ENCODE results near the gene UBN1. TPM values are rescaled to one million over a fixed set of nuclear protein-coding genes. Genes with fewer than 3 reads are reported as not detected.

Gene UBN1
- total and polyA plus RNA-seq, 2 of the 13 experiments (the other 11 are each of a cell fraction or from before 2014, with no cell fraction given), result 10.6 to 23.5 TPM

GRCh38 chr16:4801962-4802658 is 45.2 kb upstream of the UBN1 start, which contains the start of gene ROGDI (continued):
- TF ChIP-seq, protein P1, sequence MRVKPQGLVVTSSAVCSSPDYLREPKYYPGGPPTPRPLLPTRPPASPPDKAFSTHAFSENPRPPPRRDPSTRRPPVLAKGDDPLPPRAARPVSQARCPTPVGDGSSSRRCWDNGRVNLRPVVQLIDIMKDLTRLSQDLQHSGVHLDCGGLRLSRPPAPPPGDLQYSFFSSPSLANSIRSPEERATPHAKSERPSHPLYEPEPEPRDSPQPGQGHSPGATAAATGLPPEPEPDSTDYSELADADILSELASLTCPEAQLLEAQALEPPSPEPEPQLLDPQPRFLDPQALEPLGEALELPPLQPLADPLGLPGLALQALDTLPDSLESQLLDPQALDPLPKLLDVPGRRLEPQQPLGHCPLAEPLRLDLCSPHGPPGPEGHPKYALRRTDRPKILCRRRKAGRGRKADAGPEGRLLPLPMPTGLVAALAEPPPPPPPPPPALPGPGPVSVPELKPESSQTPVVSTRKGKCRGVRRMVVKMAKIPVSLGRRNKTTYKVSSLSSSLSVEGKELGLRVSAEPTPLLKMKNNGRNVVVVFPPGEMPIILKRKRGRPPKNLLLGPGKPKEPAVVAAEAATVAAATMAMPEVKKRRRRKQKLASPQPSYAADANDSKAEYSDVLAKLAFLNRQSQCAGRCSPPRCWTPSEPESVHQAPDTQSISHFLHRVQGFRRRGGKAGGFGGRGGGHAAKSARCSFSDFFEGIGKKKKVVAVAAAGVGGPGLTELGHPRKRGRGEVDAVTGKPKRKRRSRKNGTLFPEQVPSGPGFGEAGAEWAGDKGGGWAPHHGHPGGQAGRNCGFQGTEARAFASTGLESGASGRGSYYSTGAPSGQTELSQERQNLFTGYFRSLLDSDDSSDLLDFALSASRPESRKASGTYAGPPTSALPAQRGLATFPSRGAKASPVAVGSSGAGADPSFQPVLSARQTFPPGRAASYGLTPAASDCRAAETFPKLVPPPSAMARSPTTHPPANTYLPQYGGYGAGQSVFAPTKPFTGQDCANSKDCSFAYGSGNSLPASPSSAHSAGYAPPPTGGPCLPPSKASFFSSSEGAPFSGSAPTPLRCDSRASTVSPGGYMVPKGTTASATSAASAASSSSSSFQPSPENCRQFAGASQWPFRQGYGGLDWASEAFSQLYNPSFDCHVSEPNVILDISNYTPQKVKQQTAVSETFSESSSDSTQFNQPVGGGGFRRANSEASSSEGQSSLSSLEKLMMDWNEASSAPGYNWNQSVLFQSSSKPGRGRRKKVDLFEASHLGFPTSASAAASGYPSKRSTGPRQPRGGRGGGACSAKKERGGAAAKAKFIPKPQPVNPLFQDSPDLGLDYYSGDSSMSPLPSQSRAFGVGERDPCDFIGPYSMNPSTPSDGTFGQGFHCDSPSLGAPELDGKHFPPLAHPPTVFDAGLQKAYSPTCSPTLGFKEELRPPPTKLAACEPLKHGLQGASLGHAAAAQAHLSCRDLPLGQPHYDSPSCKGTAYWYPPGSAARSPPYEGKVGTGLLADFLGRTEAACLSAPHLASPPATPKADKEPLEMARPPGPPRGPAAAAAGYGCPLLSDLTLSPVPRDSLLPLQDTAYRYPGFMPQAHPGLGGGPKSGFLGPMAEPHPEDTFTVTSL (CRISPR knock-in tag; IDR thresholded peaks at IDR 0.05; ENCODE audit: borderline replicate concordance), result 0 out of 2 replicates have a peak, but pooled peaks have one; percentile 18
- 0 out of 2 replicates have a peak, but pooled peaks have one; percentile 9 for TF ChIP-seq ZNF430 (CRISPR knock-in tag; IDR thresholded peaks at IDR 0.05)
- peak; percentile 70 for TF ChIP-seq ZFY (CRISPR knock-in tag; IDR thresholded peaks at IDR 0.05)
- peak; percentile 69; the same call in 1 of the 2 replicates for TF ChIP-seq ZNF768 (CRISPR knock-in tag; IDR thresholded peaks at IDR 0.05)
- TF ChIP-seq, protein P2, sequence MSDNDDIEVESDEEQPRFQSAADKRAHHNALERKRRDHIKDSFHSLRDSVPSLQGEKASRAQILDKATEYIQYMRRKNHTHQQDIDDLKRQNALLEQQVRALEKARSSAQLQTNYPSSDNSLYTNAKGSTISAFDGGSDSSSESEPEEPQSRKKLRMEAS (IDR thresholded peaks at IDR 0.05), result peak; percentile 62; the same call in 1 of the 2 replicates
- 0 out of 2 replicates have a peak, but pooled peaks have one; percentile 52 for TF ChIP-seq ISL2 (CRISPR knock-in tag; IDR thresholded peaks at IDR 0.05)
- TF ChIP-seq, protein P3, sequence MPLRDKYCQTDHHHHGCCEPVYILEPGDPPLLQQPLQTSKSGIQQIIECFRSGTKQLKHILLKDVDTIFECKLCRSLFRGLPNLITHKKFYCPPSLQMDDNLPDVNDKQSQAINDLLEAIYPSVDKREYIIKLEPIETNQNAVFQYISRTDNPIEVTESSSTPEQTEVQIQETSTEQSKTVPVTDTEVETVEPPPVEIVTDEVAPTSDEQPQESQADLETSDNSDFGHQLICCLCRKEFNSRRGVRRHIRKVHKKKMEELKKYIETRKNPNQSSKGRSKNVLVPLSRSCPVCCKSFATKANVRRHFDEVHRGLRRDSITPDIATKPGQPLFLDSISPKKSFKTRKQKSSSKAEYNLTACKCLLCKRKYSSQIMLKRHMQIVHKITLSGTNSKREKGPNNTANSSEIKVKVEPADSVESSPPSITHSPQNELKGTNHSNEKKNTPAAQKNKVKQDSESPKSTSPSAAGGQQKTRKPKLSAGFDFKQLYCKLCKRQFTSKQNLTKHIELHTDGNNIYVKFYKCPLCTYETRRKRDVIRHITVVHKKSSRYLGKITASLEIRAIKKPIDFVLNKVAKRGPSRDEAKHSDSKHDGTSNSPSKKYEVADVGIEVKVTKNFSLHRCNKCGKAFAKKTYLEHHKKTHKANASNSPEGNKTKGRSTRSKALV (CRISPR knock-in tag; IDR thresholded peaks at IDR 0.05), result 0 out of 2 replicates have a peak, but pooled peaks have one; percentile 13
- no peak for TF ChIP-seq ZNF619 (CRISPR knock-in tag; IDR thresholded peaks at IDR 0.05)
- 0 out of 2 replicates have a peak, but pooled peaks have one; percentile 48 for TF ChIP-seq BRCA1 (CRISPR knock-in tag; IDR thresholded peaks at IDR 0.05)
- 0 out of 2 replicates have a peak, but pooled peaks have one; percentile 39 for TF ChIP-seq SIX4 (CRISPR knock-in tag; IDR thresholded peaks at IDR 0.05)
- TF ChIP-seq, protein P4, sequence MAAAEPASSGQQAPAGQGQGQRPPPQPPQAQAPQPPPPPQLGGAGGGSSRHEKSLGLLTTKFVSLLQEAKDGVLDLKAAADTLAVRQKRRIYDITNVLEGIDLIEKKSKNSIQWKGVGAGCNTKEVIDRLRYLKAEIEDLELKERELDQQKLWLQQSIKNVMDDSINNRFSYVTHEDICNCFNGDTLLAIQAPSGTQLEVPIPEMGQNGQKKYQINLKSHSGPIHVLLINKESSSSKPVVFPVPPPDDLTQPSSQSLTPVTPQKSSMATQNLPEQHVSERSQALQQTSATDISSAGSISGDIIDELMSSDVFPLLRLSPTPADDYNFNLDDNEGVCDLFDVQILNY (CRISPR knock-in tag; conservative IDR thresholded peaks at IDR 0.05), result no peak
- TF ChIP-seq ZNF766 (CRISPR knock-in tag; IDR thresholded peaks at IDR 0.05; ENCODE audit: borderline replicate concordance), result no peak
- no peak for TF ChIP-seq GLMP (CRISPR knock-in tag; IDR thresholded peaks at IDR 0.05; ENCODE audit: borderline replicate concordance)
- TF ChIP-seq ZEB1 (IDR thresholded peaks at IDR 0.05; ENCODE audit: insufficient replicate concordance, low read depth), result peak; percentile 85
- TF ChIP-seq ZNF362 (CRISPR knock-in tag; IDR thresholded peaks at IDR 0.05; ENCODE audit: borderline replicate concordance), result peak; percentile 37; the same call in 1 of the 2 replicates
- TF ChIP-seq ZNF615 (CRISPR knock-in tag; IDR thresholded peaks at IDR 0.05; ENCODE audit: borderline replicate concordance), result 0 out of 2 replicates have a peak, but pooled peaks have one; percentile 30
- TF ChIP-seq ZNF549 (CRISPR knock-in tag; IDR thresholded peaks at IDR 0.05), result no peak

Data from HepG2 (cell line).